GM23338 (cell line): ENCODE measurements around the gene IQCM. TPM values are rescaled to one million over a fixed set of nuclear protein-coding genes. Genes with fewer than 3 reads are reported as not detected.

ENCODE experiments used
- ATAC-seq: fragments of 200-7000 bp; cut with Tn5 transposase; 3 replicates; pipeline ENCODE4 v1.9.1; 2020
- DNase-seq: peaks from one replicate; pipeline ENCODE4 v3.0.0-alpha.2; 2015; ENCODE audit warnings: low spot score
- H2AFZ ChIP-seq: fragments of 200-600 bp; sonication (generic); 2 replicates; pipeline ENCODE4 v1.8.0; 2016; ENCODE audit warnings: antibody characterized with exemption, mild to moderate bottlenecking, moderate library complexity
- H3F3A ChIP-seq: fragments of 200-600 bp; sonication (generic); replicated peaks from 2 replicates; pipeline ENCODE4 v1.8.0; 2017; ENCODE audit warnings: antibody characterized with exemption, mixed run types, low read depth
- H3K27ac ChIP-seq: fragments of 200-600 bp; sonication (generic); 2 replicates; pipeline ENCODE4 v1.6.1; 2016; ENCODE audit warnings: low read depth
- H3K27me3 ChIP-seq: fragments of 200-600 bp; sonication (generic); 2 replicates; pipeline ENCODE4 v1.8.0; 2016; ENCODE audit warnings: mild to moderate bottlenecking, mixed run types, moderate library complexity; ENCODE audit not compliant: insufficient read depth
- H3K36me3 ChIP-seq: fragments of 200-600 bp; sonication (generic); 2 replicates; pipeline ENCODE4 v1.8.0; 2016; ENCODE audit warnings: mild to moderate bottlenecking; ENCODE audit not compliant: insufficient read depth
- H3K4me1 ChIP-seq: fragments of 200-600 bp; sonication (generic); 2 replicates; pipeline ENCODE4 v1.8.0; 2016; ENCODE audit warnings: mild to moderate bottlenecking, moderate library complexity; ENCODE audit not compliant: insufficient read depth
- H3K4me2 ChIP-seq: fragments of 200-600 bp; sonication (generic); 2 replicates; pipeline ENCODE4 v1.7.1; 2017; ENCODE audit warnings: mixed run types
- H3K4me3 ChIP-seq: fragments of 200-600 bp; sonication (generic); 2 replicates; pipeline ENCODE4 v1.6.1; 2016; ENCODE audit warnings: mixed run types
- H3K79me2 ChIP-seq: fragments of 200-600 bp; sonication (generic); replicated peaks from 2 replicates; pipeline ENCODE4 v1.8.0; 2017; ENCODE audit warnings: mild to moderate bottlenecking; ENCODE audit not compliant: insufficient read depth
- H3K9me2 ChIP-seq: fragments of 200-600 bp; sonication (generic); 2 replicates; pipeline ENCODE4 v1.8.0; 2017; ENCODE audit not compliant: insufficient read depth
- H4K20me1 ChIP-seq: fragments of 200-600 bp; sonication (generic); replicated peaks from 2 replicates; pipeline ENCODE4 v1.8.0; 2017; ENCODE audit warnings: mild to moderate bottlenecking; ENCODE audit not compliant: insufficient read depth
- H3K27ac Mint-ChIP-seq: 2 replicates; pipeline ENCODE4 v1.8.0; 2020; ENCODE audit warnings: inconsistent platforms, mild to moderate bottlenecking, moderate library complexity, mixed read lengths
- H3K27me3 Mint-ChIP-seq: 3 replicates; pipeline ENCODE4 v1.8.0; 2022; ENCODE audit warnings: low read depth, mild to moderate bottlenecking, moderate library complexity, mixed read lengths, inconsistent platforms; ENCODE audit not compliant: insufficient read depth, poor library complexity
- H3K36me3 Mint-ChIP-seq: 3 replicates; pipeline ENCODE4 v1.8.0; 2021; ENCODE audit warnings: low read depth, mild to moderate bottlenecking, inconsistent platforms, moderate library complexity, mixed read lengths
- H3K4me1 Mint-ChIP-seq: 3 replicates; pipeline ENCODE4 v1.8.0; 2020; ENCODE audit warnings: mild to moderate bottlenecking, inconsistent platforms, mixed read lengths
- H3K4me3 Mint-ChIP-seq: 3 replicates; pipeline ENCODE4 v1.8.0; 2021; ENCODE audit warnings: moderate library complexity, mild to moderate bottlenecking, inconsistent platforms, mixed read lengths
- H3K9me3 Mint-ChIP-seq: 3 replicates; pipeline ENCODE4 v1.8.0; 2020; ENCODE audit warnings: moderate library complexity, mild to moderate bottlenecking, inconsistent platforms, mixed read lengths
- CREB1 ChIP-seq: fragments of 250-450 bp; sonication (Bioruptor Pico); IDR thresholded peaks from 2 replicates; pipeline ENCODE4 v1.5.0; 2020; ENCODE audit warnings: low read depth, mild to moderate bottlenecking, moderate library complexity
- CTCF ChIP-seq, 2 experiments: fragments of 200-600 bp in 1 of 2; sonication (generic) in 1 of 2; conservative IDR thresholded peaks; 2 replicates each; pipeline versions ENCODE4 v1.5.1 to v1.6.1; 2016 to 2017; ENCODE audit warnings: antibody characterized with exemption in 2 of 2, low read depth in 2 of 2, mild to moderate bottlenecking in 2 of 2, moderate library complexity in 1 of 2
- ETS1 ChIP-seq: IDR thresholded peaks from 2 replicates; pipeline ENCODE4 v1.6.1; 2016; ENCODE audit warnings: antibody characterized with exemption
- EZH2 ChIP-seq: fragments of 200-600 bp; sonication (generic); IDR thresholded peaks from one replicate; pipeline ENCODE4 v1.8.0; 2017; ENCODE audit warnings: antibody characterized with exemption, mild to moderate bottlenecking, low read depth; ENCODE audit not compliant: unreplicated experiment
- NANOG ChIP-seq: IDR thresholded peaks from 2 replicates; pipeline ENCODE4 v1.6.1; 2016; ENCODE audit warnings: antibody characterized with exemption, borderline replicate concordance
- POLR2AphosphoS5 ChIP-seq: IDR thresholded peaks from 2 replicates; pipeline ENCODE4 v1.6.1; 2016; ENCODE audit warnings: antibody characterized with exemption, low read depth
- ZNF462 ChIP-seq: fragments of 250-450 bp; sonication (Bioruptor Pico); IDR thresholded peaks from 2 replicates; pipeline ENCODE4 v1.5.0; 2020; ENCODE audit warnings: mild to moderate bottlenecking, moderate library complexity
- polyA plus RNA-seq: library from polyadenylated mRNA; unstranded; fragments of >200 nt; fragmentation: Nextera tagmentation; extraction: Ambion mirVana; gene quantifications from 2 replicates; pipeline ENCODE4 v1.2.1, GENCODE V29; 2016
- total RNA-seq: library from RNA; depleted of rRNA; stranded (reverse); fragments of >200 nt; shearing (Covaris generic); gene quantifications from 2 replicates; pipeline ENCODE4 v1.2.3, GENCODE V29; 2014

Gene IQCM
- total and polyA plus RNA-seq, 2 experiments from 2014 or later = not detected

DNA sequence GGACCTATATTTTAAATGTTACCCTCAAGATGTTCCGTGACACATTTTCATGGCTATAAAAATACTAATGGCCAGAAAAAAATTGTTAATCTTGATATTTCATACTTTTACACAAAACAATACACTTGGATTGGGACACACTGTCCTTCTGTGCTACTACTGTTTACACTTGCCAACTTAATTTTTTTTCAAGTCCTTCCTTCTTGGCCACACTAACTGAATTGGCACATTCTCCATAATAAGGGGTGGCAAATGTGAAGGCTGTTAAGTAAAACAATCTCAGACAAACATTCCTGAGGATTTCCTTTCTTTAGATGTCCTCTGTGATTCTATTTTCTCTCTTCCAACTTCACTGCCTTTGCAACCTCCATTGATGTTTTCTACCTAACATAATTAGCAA is 225.8 kb downstream of the IQCM start (continued):
- no peak for TF ChIP-seq ZNF462 (CRISPR knock-in tag)
- no peak for TF ChIP-seq POLR2AphosphoS5
- TF ChIP-seq EZH2 = no peak
- no peak for TF ChIP-seq ETS1
- no peak for TF ChIP-seq CTCF (conservative IDR thresholded peaks at IDR 0.05; ENCODE audit: low read depth in 2 of 2)

GRCh38 chr4:149584722-149585121 is 230.9 kb downstream of the IQCM start:
- DNase-seq (no peak), ATAC-seq (no peak)
- Histone ChIP-seq H2AFZ (no peak overlapping the region; the same call in 1 of the 2 replicates), H3K4me2 (no peak overlapping the region), H3K9me2 (no peaks in the 10 kb centered on the region), H3K4me1 (no peaks in the 10 kb centered on the region), H3F3A (no peaks in the 10 kb centered on the region), H3K4me3 (no peak overlapping the region), H3K36me3 (no peaks in the 10 kb centered on the region), H3K27me3 (no peaks in the 10 kb centered on the region), H4K20me1 (no peaks in the 10 kb centered on the region), H3K27ac (no peak overlapping the region), H3K79me2 (no peaks in the 10 kb centered on the region)
- Mint-ChIP-seq H3K4me1 (no peaks in the 10 kb centered on the region), H3K9me3 (no peaks in the 10 kb centered on the region), H3K36me3 (no peaks in the 10 kb centered on the region), H3K27ac (no peak overlapping the region), H3K27me3 (no peaks in the 10 kb centered on the region), H3K4me3 (no peak overlapping the region)
- TF ChIP-seq NANOG (no peak), ZNF462 (CRISPR knock-in tag) (no peak), CREB1 (no peak), POLR2AphosphoS5 (no peak)
